IMR-90 (cell line): Measurements from ENCODE around the gene PPP1R3D. TPM values are rescaled to one million over a fixed set of nuclear protein-coding genes. Genes with fewer than 3 reads are reported as not detected.

Experiments used
- ATAC-seq: fragments of 200-7000 bp; cut with Tn5 transposase; 2 replicates; pipeline ENCODE4 v1.9.1; 2020; ENCODE audit warnings: low read depth, mild to moderate bottlenecking, moderate library complexity
- BruUV-seq: library from RNA; stranded (reverse); fragments of 400-500 nt; replicated peaks from 2 replicates; lab custom pipeline; 2021; lab: Mats Ljungman, UMichigan
- CTCF ChIA-PET: fragments of 300-600 bp; formaldehyde crosslinking; extraction: SDS; loops from one replicate; lab custom pipeline; 2021; ENCODE audit warnings: antibody characterized with exemption; lab: Yijun Ruan, JAX
- POLR2A ChIA-PET: fragments of 300-600 bp; sonication (Branson Sonifier 250); formaldehyde crosslinking; loops from one replicate; lab custom pipeline; 2022; ENCODE audit warnings: antibody characterized with exemption; ENCODE audit not compliant: unreplicated experiment; lab: Charles Lee
- DNase-seq: peaks from one replicate; pipeline ENCODE4 v3.0.0; 2013
- H2AFZ ChIP-seq: replicated peaks from 2 replicates; pipeline ENCODE3; 2013; ENCODE audit warnings: low read length, mild to moderate bottlenecking; ENCODE audit not compliant: poor library complexity
- H2AK5ac ChIP-seq: 2 replicates; pipeline ENCODE4 v1.6.1; 2013; ENCODE audit warnings: low read depth, low read length, inconsistent platforms
- H2AK9ac ChIP-seq: replicated peaks from 2 replicates; pipeline ENCODE3; 2013; ENCODE audit warnings: mild to moderate bottlenecking, low read depth, low read length, moderate library complexity; ENCODE audit not compliant: poor library complexity
- H2BK120ac ChIP-seq: 2 replicates; pipeline ENCODE4 v1.6.1; 2013; ENCODE audit warnings: low read depth, low read length, inconsistent platforms
- H2BK15ac ChIP-seq: 3 replicates; pipeline ENCODE4 v1.6.1; 2013; ENCODE audit warnings: low read depth, low read length, inconsistent platforms
- H2BK20ac ChIP-seq: 2 replicates; pipeline ENCODE4 v1.6.1; 2013; ENCODE audit warnings: low read depth, mild to moderate bottlenecking, inconsistent platforms, low read length, moderate library complexity
- H2BK5ac ChIP-seq: 2 replicates; pipeline ENCODE4 v1.6.1; 2013; ENCODE audit warnings: mild to moderate bottlenecking, low read depth, low read length, inconsistent platforms; ENCODE audit not compliant: poor library complexity, severe bottlenecking
- H3K14ac ChIP-seq: replicated peaks from 2 replicates; pipeline ENCODE4 v1.6.1; 2013; ENCODE audit warnings: low read depth, low read length, inconsistent platforms
- H3K18ac ChIP-seq: 2 replicates; pipeline ENCODE4 v1.6.1; 2013; ENCODE audit warnings: low read depth, low read length, control low read depth
- H3K23ac ChIP-seq: 2 replicates; pipeline ENCODE4 v1.6.1; 2013; ENCODE audit warnings: low read depth, low read length, inconsistent platforms
- H3K27ac ChIP-seq: 2 replicates; pipeline ENCODE4 v1.5.1; 2013; ENCODE audit warnings: mild to moderate bottlenecking, control low read depth, low read length; ENCODE audit not compliant: insufficient read depth
- H3K27me3 ChIP-seq: 2 replicates; pipeline ENCODE4 v1.6.1; 2013; ENCODE audit warnings: low read length; ENCODE audit not compliant: control insufficient read depth, insufficient read depth
- H3K36me3 ChIP-seq: 2 replicates; pipeline ENCODE4 v1.6.1; 2013; ENCODE audit warnings: low read length, mixed read lengths; ENCODE audit not compliant: control insufficient read depth, insufficient read depth
- H3K4ac ChIP-seq: 2 replicates; pipeline ENCODE4 v1.6.1; 2013; ENCODE audit warnings: low read depth, low read length, inconsistent platforms
- H3K4me1 ChIP-seq: 2 replicates; pipeline ENCODE4 v1.6.1; 2013; ENCODE audit warnings: low read length, mixed read lengths; ENCODE audit not compliant: control insufficient read depth, insufficient read depth
- H3K4me2 ChIP-seq: 2 replicates; pipeline ENCODE4 v1.6.1; 2013; ENCODE audit warnings: low read depth, mild to moderate bottlenecking, control low read depth, low read length, moderate library complexity
- H3K4me3 ChIP-seq: 2 replicates; pipeline ENCODE4 v1.5.1; 2013; ENCODE audit warnings: low read depth, mild to moderate bottlenecking, control low read depth, low read length, moderate library complexity; ENCODE audit not compliant: insufficient read depth
- H3K56ac ChIP-seq: 2 replicates; pipeline ENCODE4 v1.6.1; 2013; ENCODE audit warnings: low read length, inconsistent platforms; ENCODE audit not compliant: insufficient read depth; ENCODE audit errors: extremely low read depth
- H3K79me1 ChIP-seq, 2 experiments: 2 replicates each; pipeline ENCODE4 v1.6.1; 2013; ENCODE audit warnings: low read length in 2 of 2, inconsistent platforms in 1 of 2, low read depth in 1 of 2
- H3K9ac ChIP-seq: 2 replicates; pipeline ENCODE4 v1.6.1; 2013; ENCODE audit warnings: low read depth, low read length, control low read depth
- H3K9me1 ChIP-seq: 2 replicates; pipeline ENCODE4 v1.6.1; 2013; ENCODE audit warnings: low read length, inconsistent platforms; ENCODE audit not compliant: insufficient read depth
- H3K9me3 ChIP-seq: 2 replicates; pipeline ENCODE4 v1.6.1; 2013; ENCODE audit warnings: low read length; ENCODE audit not compliant: control insufficient read depth, insufficient read depth
- H4K20me1 ChIP-seq: 2 replicates; pipeline ENCODE4 v1.6.1; 2013; ENCODE audit warnings: low read length, inconsistent platforms; ENCODE audit not compliant: insufficient read depth
- H4K5ac ChIP-seq: 2 replicates; pipeline ENCODE4 v1.6.1; 2013; ENCODE audit warnings: mild to moderate bottlenecking, low read depth, low read length, control low read depth
- H4K8ac ChIP-seq, 2 experiments: 2 replicates each; pipeline ENCODE4 v1.6.1; 2013; ENCODE audit warnings: low read depth in 2 of 2, low read length in 2 of 2, control low read depth in 1 of 2, inconsistent platforms in 1 of 2
- H4K91ac ChIP-seq: 2 replicates; pipeline ENCODE4 v1.6.1; 2013; ENCODE audit warnings: low read depth, low read length, inconsistent platforms; ENCODE audit not compliant: insufficient read depth
- BHLHE40 ChIP-seq: fragments of 150-350 bp; IDR thresholded peaks from 2 replicates; pipeline ENCODE4 v1.6.1; 2016; ENCODE audit warnings: mild to moderate bottlenecking, low read depth, low read length
- CHD1 ChIP-seq: IDR thresholded peaks from 2 replicates; pipeline ENCODE4 v1.6.1; 2012; ENCODE audit warnings: low read depth, low read length, improper control_type of control experiment
- FOS ChIP-seq: fragments of 150-350 bp; IDR thresholded peaks from 2 replicates; pipeline ENCODE4 v1.6.1; 2016; ENCODE audit warnings: low read depth, low read length
- MAFK ChIP-seq: IDR thresholded peaks from 2 replicates; pipeline ENCODE4 v1.6.1; 2012; ENCODE audit warnings: low read depth, low read length, improper control_type of control experiment
- MAZ ChIP-seq: IDR thresholded peaks from 2 replicates; pipeline ENCODE4 v1.6.1; 2012; ENCODE audit warnings: low read depth, mild to moderate bottlenecking, low read length, improper control_type of control experiment, moderate library complexity, borderline replicate concordance
- MXI1 ChIP-seq: IDR thresholded peaks from 2 replicates; pipeline ENCODE4 v1.6.1; 2012; ENCODE audit warnings: low read depth, mild to moderate bottlenecking, low read length, moderate library complexity, borderline replicate concordance
- POLR2A ChIP-seq: IDR thresholded peaks from 2 replicates; pipeline ENCODE4 v1.6.1; 2012; ENCODE audit warnings: mild to moderate bottlenecking, low read depth, low read length
- RAD21 ChIP-seq: IDR thresholded peaks from 2 replicates; pipeline ENCODE4 v1.6.1; 2012; ENCODE audit warnings: low read length, improper control_type of control experiment
- RFX5 ChIP-seq: IDR thresholded peaks from 2 replicates; pipeline ENCODE4 v1.8.0; 2012; ENCODE audit warnings: low read depth, mild to moderate bottlenecking, low read length, moderate library complexity
- SMC3 ChIP-seq: fragments of 150-350 bp; IDR thresholded peaks from 2 replicates; pipeline ENCODE4 v1.6.1; 2016; ENCODE audit warnings: low read depth, mild to moderate bottlenecking, antibody characterized with exemption, low read length, moderate library complexity
- USF2 ChIP-seq: fragments of 150-350 bp; IDR thresholded peaks from 2 replicates; pipeline ENCODE4 v1.6.1; 2017; ENCODE audit warnings: mild to moderate bottlenecking, antibody characterized with exemption, low read length, low read depth
- WGBS, 2 experiments: methylation state at CpG; one replicate each; pipeline versions ENCODE4 v1.1.5 to v1.1.7; 2013; ENCODE audit warnings: missing lambda C conversion rate in 2 of 2; ENCODE audit not compliant: insufficient read length in 1 of 2; ENCODE audit errors: extremely low coverage in 2 of 2; 5-methylcytosine and 5-hydroxymethylcytosine counted together
- dilution Hi-C: fragments of 300-500 bp; cut with HindIII; formaldehyde crosslinking; loops from one replicate; pipeline ENCODE4 v1.14.3; 2018; ENCODE audit warnings: low sequenced_read_pairs; ENCODE audit not compliant: unreplicated experiment
- in situ Hi-C: fragments of 300-500 bp; cut with MboI; formaldehyde crosslinking; loops from 3 replicates; pipeline ENCODE4 v1.14.3; 2019; ENCODE audit warnings: low sequenced_read_pairs, inconsistent platforms, mixed read lengths
- intact Hi-C: fragments of 100-400 bp; cut with micrococcal nuclease; formaldehyde crosslinking; loops from 2 replicates; pipeline ENCODE4 v1.10.0; 2022
- polyA plus RNA-seq, 3 experiments: library from polyadenylated mRNA; depleted of rRNA; stranded (reverse); fragments of >200 nt; gene quantifications; 2 replicates each; pipeline ENCODE4 v1.2.3, GENCODE V29; 2012; ENCODE audit warnings: low replicate concordance in 1 of 3
- total RNA-seq: library from RNA; depleted of rRNA; stranded (reverse); fragments of >200 nt; gene quantifications from 2 replicates; pipeline ENCODE4 v1.2.3, GENCODE V29; 2012
- TF ChIP-seq, protein P1 (sequence below): fragments of 150-350 bp; IDR thresholded peaks from 2 replicates; pipeline ENCODE4 v1.6.1; 2016; ENCODE audit warnings: low read depth, mild to moderate bottlenecking, low read length, moderate library complexity, borderline replicate concordance
- TF ChIP-seq, protein P2 (sequence below): conservative IDR thresholded peaks from 2 replicates; pipeline ENCODE4 v1.5.1; 2012; ENCODE audit warnings: mild to moderate bottlenecking, low read depth, low read length, improper control_type of control experiment

The PPP1R3D gene
- total and polyA plus RNA-seq, 2 of the 4 experiments (the other 2 are of a cell fraction): 1.6 to 2.7 TPM

- H3K4me2 ChIP-seq: peak overlapping the region; percentile 69
- dilution Hi-C loops: no loop called here
- no peaks in the 10 kb centered on the region for H3K27me3 ChIP-seq
- H3K9me1 ChIP-seq: no peaks in the 10 kb centered on the region
- peak overlapping the region; percentile 80 for H2AK9ac ChIP-seq
- peak overlapping the region; percentile 66 for H3K9ac ChIP-seq
- peak overlapping the region; percentile 22 to 44; a peak in 2 of 4 replicates for H4K8ac ChIP-seq
- no peak overlapping the region for H3K56ac ChIP-seq
- ChIA-PET CTCF (interaction anchor here (0.5 to 2.6 kb wide), 3 partner anchors 10 to 156 kb away, joined by 3 to 7 read pairs (median 3); no protein-coding TSS in a partner anchor), POLR2A (interaction anchor here (0.5 to 0.6 kb wide), 2 partner anchors 54 to 1417 kb away, joined by 3 read pairs; no protein-coding TSS in a partner anchor)
- 2% methylated on average over 12 of the region's 24 CpGs; no CpG with 5 or more reads in 1 of the 2 experiments for WGBS, 2 experiments
- H3K14ac ChIP-seq: peak overlapping the region; percentile 55; the same call in 1 of the 2 replicates
- peak overlapping the region; percentile 75 for H3K4me3 ChIP-seq
- peaks cover 10% of the 10 kb centered on the region for H3K36me3 ChIP-seq
- peak overlapping the region; percentile 32; the same call in 1 of the 2 replicates for H2BK120ac ChIP-seq
- TF ChIP-seq RFX5 (no peak), MXI1 (no peak), CHD1 (no peak), SMC3 (no peak), MAZ (no peak), POLR2A (no peak), FOS (no peak), USF2 (no peak), MAFK (no peak), RAD21 (no peak), BHLHE40 (no peak)
- TF ChIP-seq, protein P1, sequence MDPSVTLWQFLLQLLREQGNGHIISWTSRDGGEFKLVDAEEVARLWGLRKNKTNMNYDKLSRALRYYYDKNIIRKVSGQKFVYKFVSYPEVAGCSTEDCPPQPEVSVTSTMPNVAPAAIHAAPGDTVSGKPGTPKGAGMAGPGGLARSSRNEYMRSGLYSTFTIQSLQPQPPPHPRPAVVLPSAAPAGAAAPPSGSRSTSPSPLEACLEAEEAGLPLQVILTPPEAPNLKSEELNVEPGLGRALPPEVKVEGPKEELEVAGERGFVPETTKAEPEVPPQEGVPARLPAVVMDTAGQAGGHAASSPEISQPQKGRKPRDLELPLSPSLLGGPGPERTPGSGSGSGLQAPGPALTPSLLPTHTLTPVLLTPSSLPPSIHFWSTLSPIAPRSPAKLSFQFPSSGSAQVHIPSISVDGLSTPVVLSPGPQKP: no peak
- TF ChIP-seq, protein P2, sequence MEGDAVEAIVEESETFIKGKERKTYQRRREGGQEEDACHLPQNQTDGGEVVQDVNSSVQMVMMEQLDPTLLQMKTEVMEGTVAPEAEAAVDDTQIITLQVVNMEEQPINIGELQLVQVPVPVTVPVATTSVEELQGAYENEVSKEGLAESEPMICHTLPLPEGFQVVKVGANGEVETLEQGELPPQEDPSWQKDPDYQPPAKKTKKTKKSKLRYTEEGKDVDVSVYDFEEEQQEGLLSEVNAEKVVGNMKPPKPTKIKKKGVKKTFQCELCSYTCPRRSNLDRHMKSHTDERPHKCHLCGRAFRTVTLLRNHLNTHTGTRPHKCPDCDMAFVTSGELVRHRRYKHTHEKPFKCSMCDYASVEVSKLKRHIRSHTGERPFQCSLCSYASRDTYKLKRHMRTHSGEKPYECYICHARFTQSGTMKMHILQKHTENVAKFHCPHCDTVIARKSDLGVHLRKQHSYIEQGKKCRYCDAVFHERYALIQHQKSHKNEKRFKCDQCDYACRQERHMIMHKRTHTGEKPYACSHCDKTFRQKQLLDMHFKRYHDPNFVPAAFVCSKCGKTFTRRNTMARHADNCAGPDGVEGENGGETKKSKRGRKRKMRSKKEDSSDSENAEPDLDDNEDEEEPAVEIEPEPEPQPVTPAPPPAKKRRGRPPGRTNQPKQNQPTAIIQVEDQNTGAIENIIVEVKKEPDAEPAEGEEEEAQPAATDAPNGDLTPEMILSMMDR: no peak
- peak overlapping the region; percentile 41 for H4K5ac ChIP-seq
- no peak overlapping the region for H2AK5ac ChIP-seq
- H2BK15ac ChIP-seq: no peak overlapping the region
- intact Hi-C loops: loop anchor here (10.0 kb wide), 2 partner anchors 365 to 1245 kb away; no protein-coding TSS in a partner anchor
- peak; percentile 16 for ATAC-seq
- in situ Hi-C loops: no loop called here
- H3K4me1 ChIP-seq: peaks cover 9% of the 10 kb centered on the region
- peak; percentile 4 for DNase-seq
- peaks cover 13% of the 10 kb centered on the region for H4K20me1 ChIP-seq
- H2BK20ac ChIP-seq: no peak overlapping the region
- peak overlapping the region; percentile 91 for H2AFZ ChIP-seq
- no TSS peak for BruUV-seq
- H3K27ac ChIP-seq: peak overlapping the region; percentile 80
- peaks cover 10 to 16% of the 10 kb centered on the region in 2 experiments for H3K79me1 ChIP-seq
- H3K18ac ChIP-seq: peak overlapping the region; percentile 50; the same call in 1 of the 2 replicates
- H2BK5ac ChIP-seq: peak overlapping the region; percentile 67
- H3K23ac ChIP-seq: peak overlapping the region; percentile 84
- H3K4ac ChIP-seq: peak overlapping the region; percentile 84
- no peaks in the 10 kb centered on the region for H3K9me3 ChIP-seq
- 0 out of 2 replicates have a peak overlapping the region, but pooled peaks have one; percentile 6 for H4K91ac ChIP-seq
Measured at GRCh38 chr20:59939879-59940128, 301 bp downstream of the PPP1R3D start.
